ENCODE data around the gene GABRG3.

GRCh38 chr15:27244047-27244446 is 273.1 kb downstream of the GABRG3 start:
- TF ChIP-seq MAX (IDR thresholded peaks at IDR 0.05) (no peak), HNF4A (conservative IDR thresholded peaks at IDR 0.05) (no peak), SP1 (IDR thresholded peaks at IDR 0.05) (no peak), FOXA1 (IDR thresholded peaks at IDR 0.05) (no peak), NR2F2 (IDR thresholded peaks at IDR 0.05) (no peak), HNF4G (IDR thresholded peaks at IDR 0.05) (no peak), RXRA (IDR thresholded peaks at IDR 0.05) (no peak), TAF1 (conservative IDR thresholded peaks at IDR 0.05) (no peak), YY1 (IDR thresholded peaks at IDR 0.05) (no peak), EGR1 (IDR thresholded peaks at IDR 0.05; ENCODE audit: low read depth in 2 of 2) (no peak)
- TF ChIP-seq, protein P1, sequence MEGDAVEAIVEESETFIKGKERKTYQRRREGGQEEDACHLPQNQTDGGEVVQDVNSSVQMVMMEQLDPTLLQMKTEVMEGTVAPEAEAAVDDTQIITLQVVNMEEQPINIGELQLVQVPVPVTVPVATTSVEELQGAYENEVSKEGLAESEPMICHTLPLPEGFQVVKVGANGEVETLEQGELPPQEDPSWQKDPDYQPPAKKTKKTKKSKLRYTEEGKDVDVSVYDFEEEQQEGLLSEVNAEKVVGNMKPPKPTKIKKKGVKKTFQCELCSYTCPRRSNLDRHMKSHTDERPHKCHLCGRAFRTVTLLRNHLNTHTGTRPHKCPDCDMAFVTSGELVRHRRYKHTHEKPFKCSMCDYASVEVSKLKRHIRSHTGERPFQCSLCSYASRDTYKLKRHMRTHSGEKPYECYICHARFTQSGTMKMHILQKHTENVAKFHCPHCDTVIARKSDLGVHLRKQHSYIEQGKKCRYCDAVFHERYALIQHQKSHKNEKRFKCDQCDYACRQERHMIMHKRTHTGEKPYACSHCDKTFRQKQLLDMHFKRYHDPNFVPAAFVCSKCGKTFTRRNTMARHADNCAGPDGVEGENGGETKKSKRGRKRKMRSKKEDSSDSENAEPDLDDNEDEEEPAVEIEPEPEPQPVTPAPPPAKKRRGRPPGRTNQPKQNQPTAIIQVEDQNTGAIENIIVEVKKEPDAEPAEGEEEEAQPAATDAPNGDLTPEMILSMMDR (IDR thresholded peaks at IDR 0.05; ENCODE audit: low read depth, low read length, missing input control) = no peak
- TF ChIP-seq, protein P2, sequence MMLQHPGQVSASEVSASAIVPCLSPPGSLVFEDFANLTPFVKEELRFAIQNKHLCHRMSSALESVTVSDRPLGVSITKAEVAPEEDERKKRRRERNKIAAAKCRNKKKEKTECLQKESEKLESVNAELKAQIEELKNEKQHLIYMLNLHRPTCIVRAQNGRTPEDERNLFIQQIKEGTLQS (IDR thresholded peaks at IDR 0.05) = no peak

All from liver (tissue), 3 donors.